Stomach (tissue), 9 donors: ENCODE data around the gene ACSF3. TPM values are rescaled to one million over a fixed set of nuclear protein-coding genes. Genes with fewer than 3 reads are reported as not detected.

Source experiments
- DNase-seq, 2 donors: peaks; one replicate each; pipeline versions ENCODE4 v3.0.0 to v3.0.0-alpha.2; 2013 to 2019
- H3K27ac ChIP-seq, 5 donors: fragments of 200-600 bp in 4 of 5; sonication (generic) in 4 of 5; one replicate each; pipeline ENCODE4 v1.5.1; 2013 to 2019; ENCODE audit warnings: mild to moderate bottlenecking in 1 of 5, moderate library complexity in 1 of 5
- H3K27me3 ChIP-seq, 3 donors: fragments of 200-600 bp; sonication (generic); one replicate each; pipeline ENCODE4 v1.5.1; 2017 to 2019; ENCODE audit warnings: mixed run types in 1 of 3
- H3K36me3 ChIP-seq, 4 donors: fragments of 200-600 bp; sonication (generic); 1 replicate in 3 of 4; 2 replicates in 1 of 4; pipeline ENCODE4 v1.5.1; 2016 to 2019
- H3K4me1 ChIP-seq, 4 donors: fragments of 200-600 bp; sonication (generic); one replicate each; pipeline ENCODE4 v1.5.1; 2016 to 2019
- H3K4me3 ChIP-seq, 4 donors: fragments of 200-600 bp; sonication (generic) in 3 of 4; one replicate each; pipeline ENCODE4 v1.5.1; 2016 to 2019; ENCODE audit warnings: mild to moderate bottlenecking in 1 of 4
- H3K9me3 ChIP-seq, 4 donors: fragments of 200-600 bp; sonication (generic); one replicate each; pipeline ENCODE4 v1.5.1; 2016 to 2019
- EP300 ChIP-seq: sonication (generic); formaldehyde crosslinking; IDR thresholded peaks from one replicate; pipeline ENCODE4 v1.6.1; 2017; ENCODE audit warnings: antibody characterized with exemption
- POLR2A ChIP-seq, 4 donors: fragments of 450-650 bp; IDR thresholded peaks; one replicate each; pipeline ENCODE4 v1.6.1; 2016; ENCODE audit warnings: antibody characterized with exemption in 4 of 4, control low read depth in 2 of 4, mild to moderate bottlenecking in 1 of 4, moderate library complexity in 1 of 4
- POLR2AphosphoS5 ChIP-seq, 3 donors: sonication (generic); formaldehyde crosslinking; IDR thresholded peaks; one replicate each; pipeline ENCODE4 v1.6.1; 2016; ENCODE audit warnings: antibody characterized with exemption in 3 of 3
- WGBS, 5 donors: extraction: QIAGEN DNeasy Blood & Tissue Kit in 3 of 5; methylation state at CpG; one replicate each; pipeline versions ENCODE4 v1.1.5 to v1.1.7; 2013 to 2018; 5-methylcytosine and 5-hydroxymethylcytosine counted together
- intact Hi-C: fragments of 100-400 bp; cut with DNase I; formaldehyde crosslinking; loops from one replicate; pipeline ENCODE4 v1.15.1; 2023; ENCODE audit warnings: low total_unique reads
- polyA plus RNA-seq, 3 donors: library from polyadenylated mRNA; stranded (reverse); fragments of 200-250 nt; gene quantifications; one replicate each; pipeline ENCODE4 v1.2.3, GENCODE V29; 2013
- total RNA-seq, 5 donors: library from RNA; depleted of rRNA; stranded (reverse); fragments of >200 nt; gene quantifications; one replicate each; pipeline versions ENCODE4 v1.1.0 to v1.2.3, GENCODE V29; 2014 to 2016
- TF ChIP-seq, protein P1 (sequence below), 7 experiments: fragments of 450-650 bp in 4 of 7; fragments of 200-600 bp in 3 of 7; sonication (generic) in 3 of 7; IDR thresholded peaks; one replicate each; pipeline ENCODE4 v1.5.1; 2016 to 2019; ENCODE audit warnings: antibody characterized with exemption in 7 of 7, control low read depth in 2 of 7, mild to moderate bottlenecking in 1 of 7
- donor health status: healthy with polysubstance abuse.
- donor health status: Bipolar disorder and iron deficiency.
- donor health status: healthy.

Gene ACSF3
- total and polyA plus RNA-seq, 8 donors: 16.9 to 265 (median 30.7) TPM

- H3K4me1 ChIP-seq: peaks cover 0 to 31% (median 19%) of the 10 kb centered on the region in 4 donors
- H3K27me3 ChIP-seq: no peaks in the 10 kb centered on the region
- no peak overlapping the region for H3K27ac ChIP-seq
- H3K9me3 ChIP-seq: no peaks in the 10 kb centered on the region
- 84 to 88% (median 87%) methylated on average over 16 to 23 of the region's 23 CpGs for WGBS, 5 donors
- peaks cover 51 to 89% (median 82%) of the 10 kb centered on the region in 4 donors for H3K36me3 ChIP-seq
- no peak for DNase-seq
- TF ChIP-seq, protein P1, sequence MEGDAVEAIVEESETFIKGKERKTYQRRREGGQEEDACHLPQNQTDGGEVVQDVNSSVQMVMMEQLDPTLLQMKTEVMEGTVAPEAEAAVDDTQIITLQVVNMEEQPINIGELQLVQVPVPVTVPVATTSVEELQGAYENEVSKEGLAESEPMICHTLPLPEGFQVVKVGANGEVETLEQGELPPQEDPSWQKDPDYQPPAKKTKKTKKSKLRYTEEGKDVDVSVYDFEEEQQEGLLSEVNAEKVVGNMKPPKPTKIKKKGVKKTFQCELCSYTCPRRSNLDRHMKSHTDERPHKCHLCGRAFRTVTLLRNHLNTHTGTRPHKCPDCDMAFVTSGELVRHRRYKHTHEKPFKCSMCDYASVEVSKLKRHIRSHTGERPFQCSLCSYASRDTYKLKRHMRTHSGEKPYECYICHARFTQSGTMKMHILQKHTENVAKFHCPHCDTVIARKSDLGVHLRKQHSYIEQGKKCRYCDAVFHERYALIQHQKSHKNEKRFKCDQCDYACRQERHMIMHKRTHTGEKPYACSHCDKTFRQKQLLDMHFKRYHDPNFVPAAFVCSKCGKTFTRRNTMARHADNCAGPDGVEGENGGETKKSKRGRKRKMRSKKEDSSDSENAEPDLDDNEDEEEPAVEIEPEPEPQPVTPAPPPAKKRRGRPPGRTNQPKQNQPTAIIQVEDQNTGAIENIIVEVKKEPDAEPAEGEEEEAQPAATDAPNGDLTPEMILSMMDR (IDR thresholded peaks at IDR 0.05): no peak
- TF ChIP-seq EP300: no peak
- H3K4me3 ChIP-seq: no peak overlapping the region
- intact Hi-C loops: no loop called here
These were observed 11.4 kb downstream of the ACSF3 start for GRCh38 chr16:89104930-89105571.

DNA sequence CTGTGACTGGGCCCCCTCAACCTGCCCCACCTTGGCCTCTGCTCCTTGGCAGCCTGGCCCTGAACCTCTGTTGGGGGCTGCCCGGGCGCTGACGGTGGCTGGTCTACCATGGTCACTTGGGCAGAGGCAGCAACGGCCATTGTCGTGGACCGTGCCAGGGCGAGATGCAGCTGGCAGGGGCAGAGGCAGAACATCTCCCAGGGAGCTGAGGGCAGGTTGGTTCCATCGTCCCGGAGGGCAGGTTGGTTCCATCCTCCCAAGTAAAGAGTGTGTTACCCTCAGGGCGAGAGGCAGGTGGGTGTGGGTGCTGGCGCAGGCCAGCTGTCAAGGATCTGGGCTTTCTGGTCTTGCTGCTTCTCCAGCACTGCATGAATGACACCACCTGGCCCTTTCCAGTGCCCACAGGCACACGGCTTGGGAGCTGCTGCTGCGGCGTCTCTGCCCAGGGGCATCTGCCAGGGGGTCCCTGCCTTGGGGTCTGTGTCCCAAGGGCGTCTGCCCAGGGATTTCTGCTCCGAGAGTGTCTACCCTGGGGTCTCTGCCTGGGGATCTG, 12.0 kb downstream of the ACSF3 start:
- Histone ChIP-seq H3K27me3 (no peaks in the 10 kb centered on the region), H3K4me1 (peaks cover 0 to 29% (median 15%) of the 10 kb centered on the region in 4 donors), H3K36me3 (peaks cover 51 to 88% (median 81%) of the 10 kb centered on the region in 4 donors), H3K9me3 (no peaks in the 10 kb centered on the region), H3K27ac (no peak overlapping the region), H3K4me3 (no peak overlapping the region)
- intact Hi-C loops: no loop called here
- TF ChIP-seq EP300: no peak
- no peak for TF ChIP-seq POLR2AphosphoS5 (IDR thresholded peaks at IDR 0.05)
- TF ChIP-seq, protein P1 (IDR thresholded peaks at IDR 0.05): no peak
- TF ChIP-seq POLR2A (IDR thresholded peaks at IDR 0.05): no peak
- 90 to 97% (median 94%) methylated on average over 12 to 16 of the region's 16 CpGs for WGBS, 5 donors
- no peak for DNase-seq

GRCh38 chr16:89106533-89107202, 13.0 kb downstream of the ACSF3 start:
- peaks cover 47 to 88% (median 79%) of the 10 kb centered on the region in 4 donors for H3K36me3 ChIP-seq
- DNase-seq: no peak
- H3K27ac ChIP-seq: no peak overlapping the region
- H3K9me3 ChIP-seq: no peaks in the 10 kb centered on the region
- H3K4me3 ChIP-seq: no peak overlapping the region
- 76 to 89% (median 80%) methylated on average over 9 to 15 of the region's 15 CpGs for WGBS, 5 donors
- TF ChIP-seq EP300 (no peak), POLR2AphosphoS5 (IDR thresholded peaks at IDR 0.05) (no peak), POLR2A (IDR thresholded peaks at IDR 0.05) (no peak)
- TF ChIP-seq, protein P1 (IDR thresholded peaks at IDR 0.05): no peak
- no peaks in the 10 kb centered on the region for H3K27me3 ChIP-seq
- H3K4me1 ChIP-seq: peaks cover 0 to 29% (median 15%) of the 10 kb centered on the region in 4 donors
- intact Hi-C loops: no loop called here

DNA sequence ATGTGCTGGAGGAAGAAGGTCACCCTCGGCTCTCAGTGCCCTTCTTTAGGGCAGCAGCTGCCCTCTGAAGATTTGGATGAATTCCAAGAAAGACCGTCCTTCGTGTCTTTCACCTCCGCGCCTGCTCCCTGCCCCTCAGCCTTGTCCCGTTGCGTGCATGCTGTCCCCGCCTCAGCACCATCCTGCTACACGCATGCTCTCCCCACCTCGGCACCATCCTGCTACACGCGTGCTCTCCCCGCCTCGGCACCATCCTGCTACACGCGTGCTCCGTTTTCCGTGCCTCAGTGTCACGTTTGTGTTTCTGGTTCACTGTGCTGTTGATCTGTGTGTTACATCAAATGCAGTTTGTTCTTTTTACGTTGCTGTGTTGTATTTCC, 13.5 kb downstream of the ACSF3 start:
- WGBS, 5 donors: 93 to 96% (median 95%) methylated on average over 20 of the region's 20 CpGs

More for the DNA sequence above, 13.5 kb downstream of the ACSF3 start:
- no peak for DNase-seq
- Histone ChIP-seq H3K36me3 (peaks cover 47 to 88% (median 79%) of the 10 kb centered on the region in 4 donors), H3K27ac (no peak overlapping the region), H3K4me3 (no peak overlapping the region), H3K4me1 (peaks cover 0 to 25% (median 15%) of the 10 kb centered on the region in 4 donors), H3K27me3 (no peaks in the 10 kb centered on the region), H3K9me3 (no peaks in the 10 kb centered on the region)
- no peak for TF ChIP-seq EP300
- TF ChIP-seq, protein P1 (IDR thresholded peaks at IDR 0.05): no peak
- TF ChIP-seq POLR2A (IDR thresholded peaks at IDR 0.05): no peak
- no peak for TF ChIP-seq POLR2AphosphoS5 (IDR thresholded peaks at IDR 0.05)
- intact Hi-C loops: no loop called here
